HG02885 (cell line): ENCODE measurements around the gene ART1.
"Not testable (repeated sequence)": the region's sequence is repeated elsewhere in the genome, so short reads cannot be mapped to it uniquely, and the experiment has no call there.

Source experiments
- ATAC-seq: cut with Tn5 transposase; IDR thresholded peaks from one replicate; pipeline ENCODE4 v1.9.1; 2021; ENCODE audit warnings: mild to moderate bottlenecking; ENCODE audit not compliant: unreplicated experiment, poor library complexity

Gene ART1

DNA sequence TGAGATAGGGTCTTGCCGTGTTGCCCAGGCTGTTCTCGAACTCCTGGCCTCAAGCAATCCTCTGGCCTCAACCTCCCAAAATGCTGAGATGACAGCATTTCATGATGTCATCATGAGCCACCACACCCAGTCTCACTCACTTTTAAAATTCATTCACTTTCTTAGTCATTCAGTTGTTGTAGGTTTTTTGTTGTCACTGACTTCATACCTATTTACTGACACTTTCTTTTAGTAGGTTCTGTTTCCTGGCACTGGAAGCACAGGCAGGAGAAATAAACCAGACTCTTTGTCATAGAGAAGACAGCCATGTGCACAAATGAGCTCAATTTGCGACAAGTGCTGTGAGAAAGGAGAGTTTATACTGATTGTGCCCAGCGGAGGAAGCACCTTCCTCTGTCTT, 13.6 kb upstream of the ART1 start:
- no peak for ATAC-seq

DNA sequence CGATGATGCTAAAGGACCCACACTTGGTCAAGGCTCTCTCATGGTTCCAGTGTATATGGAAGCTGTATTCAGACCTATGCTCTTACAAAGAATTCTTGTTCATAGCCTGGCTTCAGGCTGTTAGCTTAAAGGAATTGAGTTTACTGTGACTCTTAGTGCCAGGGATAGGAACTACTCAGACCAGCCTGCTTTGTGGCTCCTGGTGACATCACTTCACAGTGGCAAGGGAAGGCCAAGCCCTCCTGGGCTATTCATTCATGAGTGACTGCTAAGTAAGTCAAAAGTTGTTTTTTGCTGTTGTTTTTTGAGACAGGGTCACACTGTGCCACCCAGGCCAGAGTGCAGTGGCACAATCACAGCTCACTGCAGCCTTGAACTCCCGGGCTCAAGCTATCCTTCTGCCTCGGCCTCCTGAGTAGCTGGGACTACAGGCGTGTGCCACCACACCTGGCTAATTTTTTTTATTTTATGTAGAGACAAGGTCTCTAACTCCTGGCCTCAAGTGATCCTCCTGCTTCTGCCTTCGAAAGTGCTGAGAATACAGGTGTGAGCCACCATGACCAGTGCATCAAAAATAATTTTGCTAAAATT, 12.8 kb upstream of the ART1 start:
- ATAC-seq: no peak

GRCh38 chr11:3635641-3636375, 9.1 kb upstream of the ART1 start:
- ATAC-seq: no peak

DNA sequence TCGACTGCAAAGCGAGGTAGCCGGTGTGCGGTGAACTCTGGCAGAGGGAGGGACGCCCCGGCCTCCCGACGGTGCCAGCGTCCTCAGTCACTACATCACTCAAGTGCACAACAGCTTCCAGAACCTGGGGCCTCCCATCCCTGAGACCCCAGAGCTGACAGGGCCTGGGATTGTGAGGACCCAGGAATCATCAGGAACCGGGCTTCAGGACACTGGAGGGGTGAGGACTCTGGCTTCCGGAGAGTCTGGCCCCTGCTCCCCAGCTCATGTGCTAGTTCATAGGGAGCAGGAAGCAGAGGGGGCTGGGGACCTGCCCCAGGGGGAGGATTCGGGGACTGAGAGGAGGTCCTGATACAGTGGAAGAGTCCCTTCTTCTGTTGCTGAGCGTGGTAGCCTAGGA, 7.7 kb upstream of the ART1 start:
- ATAC-seq: no peak

DNA sequence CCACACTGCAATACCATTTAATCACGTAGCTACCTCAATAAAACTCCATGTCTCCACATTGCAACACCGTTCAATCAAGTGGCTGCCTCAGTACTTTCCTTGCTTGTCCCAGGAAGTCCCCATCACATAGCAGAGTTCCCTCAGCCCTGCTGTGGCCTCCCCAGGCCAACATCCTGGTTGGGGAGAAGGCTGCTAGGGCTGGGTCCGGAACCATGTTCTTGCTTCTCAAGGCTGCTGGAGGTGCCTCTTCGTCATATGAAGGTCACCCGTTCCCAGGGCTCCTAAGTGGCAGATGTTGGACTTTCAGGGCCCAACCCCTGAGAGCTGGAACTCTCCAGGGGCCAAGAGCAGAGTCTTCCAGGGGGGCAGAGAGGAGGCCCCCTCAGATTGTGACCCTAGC, 6.4 kb upstream of the ART1 start:
- ATAC-seq: no peak

DNA sequence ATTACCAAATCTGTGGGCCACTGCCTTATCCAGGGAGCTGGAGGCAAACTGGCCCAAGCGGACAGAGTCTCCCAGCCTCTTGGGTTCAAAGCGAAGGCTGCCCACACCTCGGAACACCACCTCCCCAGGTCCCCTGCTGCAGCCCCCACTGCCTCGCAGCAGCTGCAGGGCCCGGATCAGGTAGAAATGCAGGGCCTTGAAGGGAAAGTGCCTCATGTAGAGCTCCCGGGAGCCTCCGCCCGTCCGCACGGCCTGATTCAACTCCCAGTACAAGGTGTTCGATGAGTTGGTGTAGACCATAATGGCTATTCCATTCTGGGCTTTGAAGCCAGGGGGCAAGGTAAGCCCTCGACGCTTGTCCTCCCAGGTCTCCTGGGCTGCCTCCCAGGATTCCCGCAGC, 5.1 kb upstream of the ART1 start:
- no peak for ATAC-seq

DNA sequence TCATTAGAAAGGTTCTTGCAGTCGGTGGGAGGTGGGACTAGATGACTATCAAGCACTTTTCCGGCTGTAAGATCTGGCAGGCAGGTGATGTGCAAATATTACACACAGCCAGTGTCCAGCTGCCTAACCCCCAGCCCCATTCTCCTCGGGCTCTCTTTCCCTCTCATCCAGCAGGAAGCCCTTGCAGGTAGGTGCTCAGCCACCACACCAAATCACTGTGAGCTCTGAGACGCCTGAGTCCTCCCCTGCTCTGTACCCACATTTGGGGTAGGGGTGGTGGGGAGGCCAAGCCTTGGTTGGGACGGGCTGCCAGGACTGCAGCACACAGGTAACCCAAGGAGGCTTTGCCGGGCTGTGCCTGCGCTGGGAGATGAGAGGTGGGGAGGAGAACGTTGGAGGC, 3.7 kb upstream of the ART1 start:
- ATAC-seq: no peak

- no peak for ATAC-seq
Observed at GRCh38 chr11:3641701-3642070, 3.2 kb upstream of the ART1 start, which contains the start of gene ART5. Gene ART5 (minus strand): TSS chr11:3641992. CDS start chr11:3641862, 130 bp downstream.

DNA sequence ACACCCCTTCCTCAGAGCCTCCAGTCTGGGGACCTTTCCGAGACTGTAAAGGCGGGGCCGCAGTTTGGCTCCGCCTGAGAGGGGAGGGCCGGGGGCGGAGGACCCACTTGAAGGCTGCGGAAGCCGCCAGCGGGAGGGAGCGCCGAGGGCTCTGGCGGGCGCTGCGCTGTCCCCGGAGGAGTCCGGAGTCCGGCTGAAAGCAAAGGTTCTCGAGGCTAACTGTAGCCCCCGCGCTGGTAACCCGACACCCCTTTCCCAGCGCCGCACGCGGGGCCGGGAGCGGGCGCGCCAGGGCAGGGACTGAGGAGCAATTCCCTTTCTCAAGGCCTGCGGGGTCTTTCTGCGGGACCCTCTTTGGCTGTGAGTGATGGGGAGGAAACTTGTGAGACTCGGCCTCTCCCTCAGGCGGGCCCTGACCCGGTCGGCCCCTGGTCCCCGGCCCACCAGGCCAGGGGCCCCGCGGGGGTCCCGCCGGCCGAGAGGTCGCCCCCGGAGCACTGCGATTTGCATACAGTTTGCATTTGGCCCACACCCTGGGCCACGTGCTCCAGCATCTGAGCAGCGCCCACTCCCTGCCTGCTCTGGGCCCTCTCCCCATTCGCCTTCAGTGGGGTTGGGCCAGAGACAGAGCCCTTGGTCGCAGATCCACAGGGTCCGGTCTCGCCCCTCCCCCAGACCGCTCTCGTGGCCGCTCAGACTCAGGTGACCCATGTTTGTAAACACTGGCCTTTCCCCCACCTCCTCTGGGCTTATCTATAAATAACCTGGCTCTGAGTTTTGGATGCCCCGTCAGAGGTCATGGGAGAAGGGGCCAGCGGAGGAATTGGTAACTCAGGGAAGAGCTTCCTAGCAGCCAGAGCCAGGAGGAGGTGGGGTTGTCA, 2.6 kb upstream of the ART1 start:
- ATAC-seq: peak; percentile 90

DNA sequence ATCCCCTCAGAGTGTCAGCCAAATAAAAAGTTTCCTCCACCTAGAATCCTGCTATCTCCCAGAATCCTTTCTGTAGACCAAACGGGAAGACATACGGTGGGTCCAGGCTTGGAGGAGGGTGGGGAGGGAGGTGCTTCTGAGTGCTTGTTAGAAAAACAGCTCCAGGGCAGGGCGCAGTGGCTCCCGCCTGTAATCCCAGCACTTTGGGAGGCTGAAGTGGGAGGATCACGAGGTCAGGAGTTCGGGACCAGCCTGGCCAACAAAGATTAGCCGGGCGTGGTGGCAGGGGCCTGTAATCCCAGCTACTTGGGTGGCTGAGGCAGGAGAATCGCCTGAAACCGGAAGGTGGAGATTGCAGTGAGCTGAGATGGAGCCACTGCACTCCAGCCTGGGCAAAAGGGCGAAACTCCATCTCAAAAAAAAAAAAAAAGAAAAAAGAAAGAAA, 1.8 kb upstream of the ART1 start:
- not testable (repeated sequence) for ATAC-seq

- no peak for ATAC-seq
Observed at GRCh38 chr11:3645552-3645951, 624 bp downstream of the ART1 start.

- not testable (repeated sequence) for ATAC-seq
Observed at GRCh38 chr11:3648843-3649242, 3.9 kb downstream of the ART1 start.

DNA sequence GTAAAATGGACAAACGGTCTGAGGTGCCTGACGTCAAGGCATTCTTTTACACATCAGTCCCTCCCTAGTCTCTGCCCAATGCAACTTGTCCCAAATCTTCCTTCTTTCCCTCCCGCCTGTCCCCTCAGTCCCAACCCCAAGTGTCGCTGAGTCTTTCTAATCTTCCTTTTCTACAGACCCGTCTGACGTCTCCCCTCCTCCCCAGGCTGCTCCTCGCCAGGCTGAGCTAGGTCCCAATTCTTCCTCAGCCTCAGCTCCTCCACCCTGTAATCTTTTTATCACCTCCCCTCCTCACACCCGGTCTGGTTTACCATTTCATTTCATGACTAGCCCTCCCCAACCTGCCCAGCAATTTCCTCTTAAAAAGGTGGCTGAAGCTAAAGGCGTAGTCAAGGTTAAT, 4.4 kb downstream of the ART1 start:
- ATAC-seq: not testable (repeated sequence)

DNA sequence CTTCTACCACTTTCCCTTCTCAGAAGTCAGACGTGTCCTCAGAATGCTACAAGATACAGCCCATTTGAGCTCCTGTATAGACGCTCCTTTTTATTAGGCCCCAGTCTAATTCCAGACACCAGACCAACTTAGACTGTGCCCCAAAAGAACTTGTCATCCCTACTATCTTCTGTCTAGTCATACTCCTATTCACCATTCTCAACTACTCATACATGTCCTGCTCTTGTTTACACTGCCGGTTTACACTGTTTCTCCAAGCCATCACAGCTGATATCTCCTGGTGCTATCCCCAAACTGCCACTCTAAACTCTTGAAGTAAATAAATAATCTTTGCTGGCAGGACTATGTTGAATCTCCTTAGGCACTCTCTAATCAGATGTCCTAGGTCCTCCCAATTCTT, 7.6 kb downstream of the ART1 start:
- not testable (repeated sequence) for ATAC-seq

DNA sequence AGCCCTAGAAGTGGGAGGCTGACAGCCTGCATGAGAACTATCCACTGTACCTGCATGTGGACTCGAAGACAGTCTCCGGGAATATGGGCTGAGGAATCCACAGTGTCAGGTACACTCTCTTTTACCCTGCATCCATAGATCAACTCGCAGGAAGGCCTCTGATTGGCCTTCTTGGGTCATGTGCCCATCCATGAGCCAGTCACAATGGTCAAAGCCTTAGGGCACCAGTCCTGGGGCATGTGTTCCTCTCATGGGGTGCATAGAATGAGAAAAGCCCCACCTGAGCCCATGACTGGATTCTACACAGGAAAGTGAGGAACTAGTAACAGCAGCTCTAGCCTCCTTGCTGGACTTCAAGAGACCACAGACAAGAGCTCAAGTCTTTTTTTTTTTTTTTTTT, 10.6 kb downstream of the ART1 start:
- no peak for ATAC-seq

- not testable (repeated sequence) for ATAC-seq
Observed at GRCh38 chr11:3657331-3657730, 12.4 kb downstream of the ART1 start.

- no peak for ATAC-seq
Observed at GRCh38 chr11:3658252-3658651, 13.3 kb downstream of the ART1 start.

- ATAC-seq: no peak
Observed at GRCh38 chr11:3659595-3660515, 14.9 kb downstream of the ART1 start.

DNA sequence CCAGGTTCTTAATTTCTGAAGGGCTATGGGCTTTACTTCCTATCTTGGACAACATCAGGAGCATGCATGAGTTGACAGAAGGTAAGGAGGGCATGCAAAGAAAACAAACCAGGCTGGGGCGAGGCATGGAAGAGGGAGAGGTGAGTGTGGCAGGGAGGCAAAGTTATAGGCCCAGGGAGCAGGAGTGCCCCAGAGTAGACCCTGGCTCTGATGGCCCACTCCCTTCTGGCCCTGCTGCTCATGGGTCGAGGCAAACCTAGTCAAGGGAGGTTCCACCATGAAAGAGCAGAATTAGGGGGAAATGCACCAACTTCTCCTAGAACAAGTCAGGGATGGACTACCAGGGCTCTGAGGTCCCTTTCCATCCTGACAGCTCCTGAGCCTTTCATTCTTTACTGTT, 16.0 kb downstream of the ART1 start:
- no peak for ATAC-seq

DNA sequence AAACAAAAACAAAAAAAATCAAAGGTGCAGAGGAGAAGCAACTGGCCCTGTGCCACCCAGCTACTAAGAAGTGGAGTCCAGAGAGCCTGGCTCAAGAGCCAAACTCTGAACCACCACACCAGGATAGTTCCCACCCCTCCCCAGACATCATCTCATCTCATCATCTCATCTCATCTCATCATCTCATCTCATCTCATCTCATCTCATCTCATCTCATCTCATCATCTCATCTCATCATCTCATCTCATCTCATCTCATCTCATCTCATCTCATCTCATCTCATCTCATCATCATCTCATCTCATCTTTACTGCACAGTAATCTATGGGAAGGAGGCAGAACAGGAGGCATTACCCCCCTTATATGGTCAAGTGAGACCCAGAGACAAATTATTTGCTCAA, 17.9 kb downstream of the ART1 start:
- ATAC-seq: no peak
